Activated CD4-positive, alpha-beta T cell treated with anti-CD3 and anti-CD28 coated beads for 1 hour (primary cell): ENCODE data around the gene CA9.

ENCODE experiments used
- DNase-seq: peaks from one replicate; pipeline ENCODE4 v3.0.0-alpha.2; 2020

CA9 gene

DNA sequence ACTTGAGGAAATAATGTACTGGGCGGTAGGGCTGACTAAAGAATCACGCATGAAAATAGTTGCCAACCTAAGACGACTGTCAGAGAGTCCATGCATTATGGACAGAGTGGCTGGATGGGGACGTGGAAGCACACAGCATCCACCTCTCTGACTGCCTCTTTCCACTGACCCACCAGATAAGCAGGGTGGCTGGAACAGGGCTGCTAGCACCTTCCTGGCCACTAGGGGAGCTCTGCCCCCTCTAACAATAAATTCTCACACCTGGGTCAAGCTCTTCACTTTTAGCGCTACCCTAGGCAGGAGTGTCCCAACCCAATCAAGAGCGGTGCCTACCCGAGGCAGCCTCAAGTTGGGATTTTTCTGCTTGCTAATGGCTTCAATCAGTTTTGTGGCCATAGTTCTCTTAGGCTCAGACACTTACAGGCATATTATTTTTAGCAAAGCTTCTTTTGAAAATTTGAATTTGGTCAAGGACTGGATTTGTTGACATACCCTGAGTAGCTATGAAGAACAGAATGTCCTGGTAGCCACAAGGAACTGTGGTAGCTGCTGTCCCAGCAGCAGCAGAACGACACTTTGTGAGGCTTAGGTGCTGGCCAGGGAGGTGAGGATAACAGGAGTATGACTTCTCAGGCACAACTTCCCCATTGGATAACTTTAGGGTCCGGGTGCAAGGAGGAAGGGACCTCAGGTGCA lies 22.9 kb downstream of the CA9 start:
- peak; percentile 34 for DNase-seq

GRCh38 chr9:35697486-35697885 lies 23.8 kb downstream of the CA9 start:
- no peak for DNase-seq

- no peak for DNase-seq
These were observed 24.5 kb downstream of the CA9 start for GRCh38 chr9:35698231-35698630.

DNA sequence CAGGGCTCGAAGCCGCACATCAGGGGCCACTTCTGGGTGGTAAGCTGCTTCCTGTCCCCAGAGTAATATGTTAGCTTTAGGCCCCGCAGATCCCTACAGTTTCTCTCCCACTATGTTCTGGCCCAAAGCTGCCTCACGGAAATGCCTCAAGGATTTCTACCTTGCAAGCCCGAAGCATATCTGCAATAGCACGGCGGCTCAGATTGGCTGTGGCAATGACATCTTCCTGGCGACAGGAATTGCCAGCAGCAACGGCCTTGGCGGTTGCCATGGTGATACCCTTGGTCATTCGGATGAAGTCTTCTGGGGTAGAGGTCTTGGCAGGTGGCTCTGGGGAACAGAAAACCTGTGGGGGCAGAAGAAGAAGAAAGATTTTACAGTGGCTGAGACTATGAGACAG lies 26.3 kb downstream of the CA9 start:
- no peak for DNase-seq

DNA sequence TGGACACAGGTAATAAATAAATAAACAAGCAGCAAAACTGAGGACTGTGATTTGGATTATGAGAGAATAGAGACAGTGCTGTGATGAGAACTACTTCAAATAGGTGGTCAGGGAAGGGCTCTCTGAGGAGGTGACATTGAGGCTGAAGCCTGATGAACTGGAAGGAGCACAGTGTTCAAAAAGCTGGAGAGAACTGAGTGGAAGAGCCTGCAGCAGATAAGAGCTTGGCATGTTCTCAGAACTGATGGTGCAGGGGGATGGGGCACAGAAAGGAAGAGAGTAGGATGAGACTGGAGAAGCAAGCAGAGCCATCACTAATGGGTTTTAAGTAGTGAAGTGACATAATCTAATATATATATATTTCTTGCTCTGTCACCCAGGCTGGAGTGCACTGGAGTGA lies 27.2 kb downstream of the CA9 start:
- no peak for DNase-seq

DNA sequence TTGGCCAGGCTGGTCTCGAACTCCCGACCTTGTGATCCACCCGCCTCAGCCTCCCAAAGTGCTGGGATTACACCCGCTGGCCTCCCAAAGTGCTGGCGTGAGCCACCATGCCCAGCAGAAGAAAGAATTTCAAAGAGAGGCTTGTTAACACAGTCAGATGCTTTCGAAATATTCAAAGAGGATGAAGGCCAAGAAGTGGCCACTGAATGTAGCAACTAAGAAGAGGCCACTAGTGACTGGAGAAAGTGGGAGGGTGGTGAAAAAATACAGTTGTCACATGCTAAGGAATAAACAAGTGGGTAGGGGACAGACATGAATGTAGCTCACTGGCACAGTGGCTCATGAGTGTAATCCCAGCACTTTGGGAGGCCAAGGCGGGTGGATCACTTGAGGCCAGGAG lies 29.0 kb downstream of the CA9 start:
- DNase-seq = no peak

DNA sequence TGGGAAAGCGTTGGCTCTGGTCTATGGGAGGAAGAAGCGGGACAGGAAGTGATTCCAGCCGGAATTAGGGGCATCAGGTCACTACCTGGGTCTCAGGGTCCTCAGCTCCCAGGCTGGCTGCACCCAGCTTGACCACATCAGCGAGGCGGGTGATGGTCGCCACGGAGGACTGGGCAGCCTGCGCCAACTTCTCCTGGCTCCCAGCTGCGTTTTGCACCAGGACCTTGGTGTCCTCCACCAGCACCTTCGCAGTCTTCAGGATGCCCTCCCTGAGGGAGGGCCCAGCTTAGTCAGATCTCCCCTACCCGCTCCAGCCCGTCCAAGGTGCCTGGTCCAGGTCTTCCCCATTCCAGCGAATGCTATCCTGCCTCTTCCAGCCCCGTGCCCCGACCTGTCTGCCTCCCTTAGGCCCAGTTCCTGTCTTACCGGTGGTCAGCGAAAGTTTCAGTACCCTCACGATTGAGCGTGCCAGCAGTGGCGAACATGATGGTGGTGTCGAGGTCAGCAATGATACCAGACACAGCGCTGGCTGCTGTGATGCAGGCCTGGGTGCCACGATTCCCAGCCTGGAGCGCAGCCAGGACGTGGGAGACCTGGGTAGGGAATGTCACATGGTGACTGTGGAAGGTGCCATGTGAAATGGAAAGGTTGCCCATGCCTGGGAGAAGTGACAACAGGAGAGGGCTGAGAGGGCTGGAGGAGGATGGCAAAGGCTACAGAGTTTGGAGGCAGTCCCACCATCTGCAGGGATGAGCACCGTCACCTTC lies 30.4 kb downstream of the CA9 start:
- no peak for DNase-seq

- DNase-seq = no peak
These were observed 31.6 kb downstream of the CA9 start for GRCh38 chr9:35705372-35705771.

DNA sequence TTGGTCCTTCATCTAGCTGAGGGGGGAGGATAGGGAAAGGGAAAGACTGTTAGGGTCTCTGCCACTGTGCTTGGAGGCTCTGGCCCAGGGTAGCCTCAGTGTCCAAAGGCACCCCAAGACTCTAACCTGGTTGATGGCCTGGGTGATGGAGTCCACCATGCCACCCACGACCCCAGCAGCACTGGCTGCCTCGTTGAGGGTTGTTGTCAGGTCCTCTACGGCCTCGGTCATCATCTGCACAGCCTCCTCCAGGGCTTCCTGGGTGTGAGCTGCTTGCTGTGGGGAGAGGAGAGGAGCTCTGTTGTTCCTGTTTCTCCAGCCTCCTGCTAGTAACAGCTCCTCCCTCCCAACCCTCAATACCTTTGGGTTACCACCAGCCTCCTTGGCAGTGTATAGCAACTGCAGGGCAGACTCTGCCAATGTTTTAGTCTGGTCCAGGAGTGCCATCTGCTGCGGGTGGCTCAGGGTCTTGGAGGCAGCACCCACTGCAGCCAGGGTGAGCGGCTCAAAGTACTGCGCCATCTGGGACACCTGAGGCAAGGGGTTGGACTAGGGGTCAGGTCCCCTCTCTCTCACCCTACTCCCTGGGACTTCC lies 32.2 kb downstream of the CA9 start:
- no peak for DNase-seq

- DNase-seq = no peak
These were observed 33.2 kb downstream of the CA9 start for GRCh38 chr9:35706951-35707350.

DNA sequence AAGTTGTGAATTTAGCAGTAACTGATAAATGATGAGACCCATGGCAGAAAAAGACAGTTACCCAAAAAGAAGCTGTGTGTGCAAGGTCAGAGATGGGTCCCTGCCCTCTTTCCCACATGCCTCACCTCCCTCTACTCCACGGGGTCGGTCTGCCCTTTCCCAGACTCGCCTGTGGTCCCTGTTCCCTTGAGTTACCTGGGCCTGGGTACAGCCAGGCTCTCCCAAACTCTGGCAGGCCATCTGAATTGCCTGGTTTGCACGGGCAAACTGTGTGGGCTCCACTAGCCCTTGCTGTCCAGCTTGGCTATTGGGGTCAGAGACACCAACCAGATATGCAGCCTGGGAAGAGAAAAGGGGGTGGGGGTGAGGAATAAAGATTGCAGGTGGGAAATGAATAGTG lies 34.4 kb downstream of the CA9 start:
- no peak for DNase-seq

GRCh38 chr9:35710818-35711500 lies 37.2 kb downstream of the CA9 start:
- DNase-seq = no peak

- DNase-seq = no peak
These were observed 38.0 kb downstream of the CA9 start for GRCh38 chr9:35711501-35712428.

- no peak for DNase-seq
These were observed 39.2 kb downstream of the CA9 start for GRCh38 chr9:35712762-35713400.

- DNase-seq = no peak
These were observed 39.9 kb downstream of the CA9 start for GRCh38 chr9:35713578-35713977.

DNA sequence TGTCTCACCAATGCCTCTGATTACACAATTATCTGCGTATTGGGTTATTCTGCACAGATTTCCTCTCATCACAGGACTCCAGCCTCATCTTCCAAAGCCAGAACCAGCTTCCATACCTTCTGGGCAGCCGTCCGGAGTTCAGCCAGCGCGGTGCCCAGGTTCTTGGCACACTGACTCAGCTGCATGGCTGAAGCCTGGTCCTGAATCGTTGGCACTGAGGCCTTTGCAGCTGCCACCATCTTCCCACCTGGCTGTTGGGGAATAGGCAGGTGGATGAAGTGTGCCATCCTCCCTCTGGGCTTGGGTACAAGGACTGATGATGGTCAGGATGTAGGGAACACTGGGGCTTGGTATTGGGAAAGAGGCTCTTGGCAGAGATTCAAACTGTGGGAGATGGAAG lies 40.4 kb downstream of the CA9 start:
- no peak for DNase-seq

DNA sequence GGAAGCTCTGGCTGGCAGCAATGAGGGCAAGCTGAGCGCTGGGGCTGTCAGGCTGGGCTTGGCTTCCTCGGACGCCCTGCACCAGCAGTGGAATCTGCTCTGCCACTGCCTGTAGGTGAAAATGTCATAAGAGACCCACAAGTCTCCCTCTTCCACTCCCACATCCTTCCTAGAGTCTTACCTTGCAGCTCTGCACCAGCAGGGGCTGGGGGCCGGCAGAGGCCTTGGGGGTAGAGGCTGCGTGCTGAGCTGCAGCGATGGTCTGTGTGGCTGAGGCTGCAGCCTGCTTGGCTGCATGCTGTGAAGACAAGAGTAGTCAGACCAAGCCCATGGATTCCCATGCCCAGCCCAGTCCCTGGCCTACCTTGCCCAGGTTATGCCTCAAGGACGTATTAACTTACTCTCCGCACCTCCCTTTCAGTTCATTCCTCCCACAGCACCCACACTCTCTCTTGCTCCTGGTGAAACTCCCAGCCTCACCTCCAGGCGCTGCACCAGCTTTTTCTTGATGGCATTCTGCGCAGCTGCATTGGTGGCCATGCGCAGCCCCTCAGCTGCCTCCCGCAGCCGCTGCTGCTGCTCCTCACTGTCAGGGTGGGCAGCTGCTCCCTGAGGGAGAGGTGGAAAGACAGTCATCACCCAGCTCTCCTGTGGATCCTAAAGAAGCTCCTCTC lies 41.0 kb downstream of the CA9 start:
- DNase-seq = no peak

- DNase-seq = no peak
These were observed 42.5 kb downstream of the CA9 start for GRCh38 chr9:35716230-35716629.

- no peak for DNase-seq
These were observed 43.6 kb downstream of the CA9 start for GRCh38 chr9:35717132-35717870.

DNA sequence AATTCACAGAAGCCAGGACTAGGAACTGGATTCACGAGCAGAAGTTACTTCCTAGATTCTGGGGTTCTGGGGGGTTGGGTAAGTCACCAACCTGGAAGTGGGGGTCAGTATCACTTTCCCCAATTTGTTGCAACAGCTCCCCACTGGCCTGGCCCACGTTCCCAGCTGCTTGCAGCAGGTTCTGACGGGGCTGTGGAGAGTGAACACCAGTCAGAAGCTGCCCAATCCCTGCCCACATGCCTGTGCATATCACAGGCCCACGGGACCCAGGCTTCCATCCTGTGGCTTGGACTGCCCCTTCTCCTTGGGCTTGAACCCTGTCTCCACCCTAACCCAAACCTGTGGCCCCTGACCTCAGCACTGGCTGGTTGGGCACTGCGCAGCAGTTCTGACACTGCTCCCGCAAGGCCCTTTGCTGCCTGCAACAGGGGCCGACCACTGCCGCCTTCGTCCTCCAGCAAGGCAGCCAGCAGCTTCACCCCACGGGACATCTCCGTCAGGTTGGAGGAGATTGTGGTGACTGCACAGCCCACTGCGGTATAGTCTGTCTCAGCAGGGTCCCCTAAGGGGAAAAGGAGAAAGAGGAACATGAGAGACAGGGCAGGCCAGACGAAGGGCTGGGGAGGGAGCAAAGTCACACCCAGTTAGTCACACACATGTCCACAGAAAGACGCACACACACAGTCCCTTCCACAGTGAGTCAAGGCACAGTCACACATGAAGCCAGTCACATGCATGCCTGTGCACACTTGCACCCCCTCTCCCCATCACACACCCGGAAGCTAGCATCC lies 45.2 kb downstream of the CA9 start:
- DNase-seq = no peak
